SK-N-SH (cell line): Measurements from ENCODE around the gene SLC8B1. TPM values are rescaled to one million over a fixed set of nuclear protein-coding genes. Genes with fewer than 3 reads are reported as not detected.

ENCODE experiments used
- CTCF ChIA-PET: fragments of 300-600, 350-600 bp; formaldehyde crosslinking; extraction: SDS; loops from one replicate; lab custom pipeline; 2021; lab: Yijun Ruan, JAX
- POLR2A ChIA-PET: fragments of 350-600 bp; sonication (Branson Sonifier 250); formaldehyde crosslinking; extraction: SDS; loops from one replicate; lab custom pipeline; 2020; ENCODE audit warnings: antibody characterized with exemption, inconsistent platforms; lab: Yijun Ruan, JAX
- DNase-seq: peaks from one replicate; pipeline ENCODE4 v3.0.0; 2012
- H2AFZ ChIP-seq: fragments of 200-600 bp; sonication (generic); 2 replicates; pipeline ENCODE4 v1.8.1; 2016; ENCODE audit warnings: antibody characterized with exemption, mild to moderate bottlenecking, low read depth
- H3F3A ChIP-seq: fragments of 200-600 bp; sonication (generic); replicated peaks from 2 replicates; pipeline ENCODE3; 2016; ENCODE audit warnings: antibody characterized with exemption, mild to moderate bottlenecking; ENCODE audit not compliant: insufficient read depth
- H3K27ac ChIP-seq, 2 experiments: fragments of 200-500 bp in 1 of 2; fragments of 200-600 bp in 1 of 2; sonication (Bioruptor generic) in 1 of 2; sonication (generic), shearing (Covaris generic) in 1 of 2; 2 replicates each; pipeline versions ENCODE4 v1.5.1 to v1.6.1; 2014 to 2016; ENCODE audit warnings: low read depth in 2 of 2, inconsistent platforms in 1 of 2, low read length in 1 of 2, mild to moderate bottlenecking in 1 of 2, mixed read lengths in 1 of 2
- H3K27me3 ChIP-seq: fragments of 200-600 bp; sonication (generic), shearing (Covaris generic); 2 replicates; pipeline ENCODE4 v1.6.1; 2016; ENCODE audit warnings: mixed run types; ENCODE audit not compliant: insufficient read depth
- H3K36me3 ChIP-seq, 2 experiments: fragments of 200-500 bp in 1 of 2; fragments of 200-600 bp in 1 of 2; sonication (Bioruptor generic) in 1 of 2; sonication (generic) in 1 of 2; replicated peaks in 1 of 2; 2 replicates each; pipeline versions ENCODE3 to v1.5.1; 2014 to 2016; ENCODE audit warnings: low read length in 1 of 2, mild to moderate bottlenecking in 1 of 2; ENCODE audit not compliant: insufficient read depth in 2 of 2, control insufficient read depth in 1 of 2
- H3K4me1 ChIP-seq, 2 experiments: fragments of 200-500 bp in 1 of 2; fragments of 200-600 bp in 1 of 2; sonication (Bioruptor generic) in 1 of 2; sonication (generic), shearing (Covaris generic) in 1 of 2; 2 replicates each; pipeline versions ENCODE4 v1.5.1 to v1.6.1; 2014 to 2016; ENCODE audit warnings: low read depth in 1 of 2, low read length in 1 of 2, mixed run types in 1 of 2; ENCODE audit not compliant: insufficient read depth in 2 of 2, control insufficient read depth in 1 of 2
- H3K4me2 ChIP-seq: fragments of 200-600 bp; sonication (generic), shearing (Covaris generic); 2 replicates; pipeline ENCODE4 v1.6.1; 2017; ENCODE audit warnings: mixed run types
- H3K4me3 ChIP-seq, 2 experiments: fragments of 200-500 bp in 1 of 2; fragments of 200-600 bp in 1 of 2; sonication (Bioruptor generic) in 1 of 2; sonication (generic), shearing (Covaris generic) in 1 of 2; 2 replicates each; pipeline versions ENCODE4 v1.5.1 to v1.8.1; 2014 to 2016; ENCODE audit warnings: low read depth in 2 of 2, inconsistent platforms in 1 of 2, low read length in 1 of 2, mild to moderate bottlenecking in 1 of 2, mixed read lengths in 1 of 2, moderate library complexity in 1 of 2
- H3K79me2 ChIP-seq: fragments of 200-600 bp; sonication (generic); 2 replicates; pipeline ENCODE4 v1.8.1; 2017; ENCODE audit warnings: mild to moderate bottlenecking; ENCODE audit not compliant: insufficient read depth
- H3K9ac ChIP-seq: fragments of 200-600 bp; sonication (generic); 2 replicates; pipeline ENCODE4 v1.6.1; 2017; ENCODE audit warnings: mixed run types
- H3K9me2 ChIP-seq: fragments of 200-600 bp; sonication (generic); 2 replicates; pipeline ENCODE4 v1.6.1; 2017; ENCODE audit warnings: mixed run types
- H3K9me3 ChIP-seq: fragments of 200-600 bp; sonication (generic); 2 replicates; pipeline ENCODE4 v1.6.1; 2017; ENCODE audit warnings: mixed run types, mild to moderate bottlenecking, moderate library complexity
- H4K20me1 ChIP-seq: fragments of 200-600 bp; sonication (generic); 2 replicates; pipeline ENCODE4 v1.6.1; 2017; ENCODE audit warnings: mild to moderate bottlenecking, mixed run types; ENCODE audit not compliant: insufficient read depth
- EZH2phosphoT487 ChIP-seq: fragments of 200-600 bp; sonication (generic); IDR thresholded peaks from 2 replicates; pipeline ENCODE4 v1.6.1; 2017; ENCODE audit warnings: low read depth, mixed run types, mild to moderate bottlenecking, antibody characterized with exemption, moderate library complexity, borderline replicate concordance
- FOXJ3 ChIP-seq: sonication (generic); formaldehyde crosslinking; IDR thresholded peaks from 2 replicates; pipeline ENCODE4 v1.5.1; 2020; ENCODE audit warnings: mild to moderate bottlenecking, missing genetic modification reagents
- NFIC ChIP-seq: IDR thresholded peaks from 2 replicates; pipeline ENCODE4 v1.4.0; 2012; ENCODE audit warnings: borderline replicate concordance
- REST ChIP-seq: IDR thresholded peaks from 2 replicates; pipeline ENCODE4 v1.6.1; 2012; ENCODE audit warnings: mild to moderate bottlenecking, low read depth, low read length, moderate library complexity
- RFX5 ChIP-seq: IDR thresholded peaks from 2 replicates; pipeline ENCODE4 v1.6.1; 2012; ENCODE audit warnings: mild to moderate bottlenecking, improper control_type of control experiment, low read length
- SIN3A ChIP-seq: IDR thresholded peaks from 2 replicates; pipeline ENCODE4 v1.6.1; 2012; ENCODE audit warnings: low read depth, mild to moderate bottlenecking, low read length, moderate library complexity, borderline replicate concordance
- SMC3 ChIP-seq: IDR thresholded peaks from 2 replicates; pipeline ENCODE4 v1.6.1; 2012; ENCODE audit warnings: low read depth, low read length, improper control_type of control experiment
- YY1 ChIP-seq: IDR thresholded peaks from 2 replicates; pipeline ENCODE4 v1.4.0; 2012; ENCODE audit warnings: low read depth, mild to moderate bottlenecking
- WGBS: methylation state at CpG from one replicate; pipeline ENCODE4 v1.1.6; 2017; ENCODE audit warnings: low lambda C conversion rate; 5-methylcytosine and 5-hydroxymethylcytosine counted together
- polyA plus RNA-seq, 3 experiments: library from polyadenylated mRNA; depleted of rRNA; stranded (reverse); fragments of >200 nt; gene quantifications; 2 replicates each; pipeline ENCODE4 v1.2.3, GENCODE V29; 2012

The SLC8B1 gene
- polyA plus RNA-seq, 1 of the 3 experiments (the other 2 are of a cell fraction), result 12.0 TPM

- Histone ChIP-seq H3K79me2 (no peaks in the 10 kb centered on the region), H3K36me3 (peaks cover 0 to 4% of the 10 kb centered on the region in 2 experiments), H3K27ac (no peak overlapping the region), H3K9me2 (no peaks in the 10 kb centered on the region), H3K27me3 (no peaks in the 10 kb centered on the region), H3K4me2 (no peak overlapping the region), H3K9ac (no peak overlapping the region), H3K4me1 (no peaks in the 10 kb centered on the region), H3F3A (no peaks in the 10 kb centered on the region), H4K20me1 (no peaks in the 10 kb centered on the region), H2AFZ (no peak overlapping the region), H3K9me3 (no peaks in the 10 kb centered on the region), H3K4me3 (no peak overlapping the region)
- CTCF ChIA-PET, result no interaction called here
- POLR2A ChIA-PET, result no interaction called here
- DNase-seq, result no peak
- TF ChIP-seq YY1, result no peak
- no peak for TF ChIP-seq EZH2phosphoT487
- no peak for TF ChIP-seq SIN3A
- TF ChIP-seq NFIC, result no peak
- WGBS, result 90% methylated on average over 11 of the region's 11 CpGs
Observed at GRCh38 chr12:113305281-113305856, 29.5 kb downstream of the SLC8B1 start.

GRCh38 chr12:113302886-113303640 lies 31.8 kb downstream of the SLC8B1 start:
- no peaks in the 10 kb centered on the region for H4K20me1 ChIP-seq
- no peak overlapping the region for H3K4me2 ChIP-seq
- H3K27me3 ChIP-seq, result no peaks in the 10 kb centered on the region
- POLR2A ChIA-PET, result no interaction called here
- H3K9me2 ChIP-seq, result no peaks in the 10 kb centered on the region
- peaks cover 3% of the 10 kb centered on the region for H3F3A ChIP-seq
- no peak overlapping the region for H2AFZ ChIP-seq
- no peak for DNase-seq
- no peak for TF ChIP-seq SMC3
- TF ChIP-seq FOXJ3 (CRISPR knock-in tag), result no peak
- no peak for TF ChIP-seq NFIC
- no peak for TF ChIP-seq RFX5
- TF ChIP-seq REST, result no peak
- no peak overlapping the region for H3K9ac ChIP-seq
- no peaks in the 10 kb centered on the region for H3K79me2 ChIP-seq
- CTCF ChIA-PET, result no interaction called here
- no peaks in the 10 kb centered on the region for H3K9me3 ChIP-seq
- 94% methylated on average over 19 of the region's 19 CpGs for WGBS
- peaks cover 0 to 4% of the 10 kb centered on the region in 2 experiments for H3K36me3 ChIP-seq
- peaks cover 7 to 11% of the 10 kb centered on the region in 2 experiments; a peak in 3 of 4 replicates for H3K4me1 ChIP-seq
- H3K27ac ChIP-seq, result no peak overlapping the region
- H3K4me3 ChIP-seq, result no peak overlapping the region
